ENCODE measurements around the gene TSPAN17.

TSPAN17 gene

DNA sequence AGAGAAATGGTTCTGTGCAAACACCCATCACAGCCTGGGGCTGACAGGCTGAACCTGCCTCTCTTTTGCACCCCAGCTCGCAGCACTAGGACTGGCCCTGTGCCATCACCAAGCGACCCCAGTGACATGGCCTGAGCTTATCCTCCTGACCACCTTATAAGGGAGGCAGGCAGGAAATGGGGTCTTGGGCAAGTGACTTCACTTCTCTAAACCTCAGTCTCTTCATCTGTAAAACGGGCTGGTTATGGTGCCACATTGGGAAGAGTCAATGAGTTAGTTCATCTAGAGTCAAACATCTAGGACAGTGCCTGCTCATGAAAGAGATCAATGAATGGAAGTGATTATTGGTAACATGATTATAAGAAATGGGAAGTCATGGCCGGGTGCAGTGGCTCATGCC, 23.1 kb upstream of the TSPAN17 start:
- no CpG with 5 or more reads among the region's 4 CpGs for WGBS (ENCODE audit: extremely low coverage, insufficient coverage, insufficient read length)
- H4K91ac ChIP-seq (ENCODE audit: low read depth, low read length), result no peak overlapping the region

DNA sequence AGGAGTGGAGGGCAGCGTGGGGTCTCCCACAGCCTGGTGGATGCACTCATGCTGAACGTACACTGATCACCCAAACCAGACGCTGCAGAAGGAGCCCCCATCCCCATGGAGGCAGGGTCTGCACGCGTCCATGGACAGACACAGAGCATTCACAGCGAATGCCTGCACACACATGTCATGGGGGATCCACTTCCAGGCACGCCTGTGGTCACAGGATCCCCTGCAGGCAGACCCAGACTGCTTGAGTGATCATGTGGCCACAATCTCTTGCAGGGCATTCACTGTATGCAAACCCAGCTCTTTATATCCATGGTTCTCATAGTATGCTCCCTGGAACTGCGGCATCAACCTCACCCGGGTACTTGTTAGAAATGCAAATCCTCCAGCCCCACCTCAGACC, 22.3 kb upstream of the TSPAN17 start:
- Histone ChIP-seq H2BK12ac (ENCODE audit: low read length) (no peak overlapping the region), H2AFZ (ENCODE audit: insufficient read depth, low read length, poor library complexity) (no peak overlapping the region), H4K12ac (ENCODE audit: low read depth, low read length) (no peak overlapping the region), H4K8ac (ENCODE audit: low read depth, low read length) (no peak overlapping the region), H3K27me3 (ENCODE audit: insufficient read depth, low read length) (peaks cover 27% of the 10 kb centered on the region), H3K4me3 (ENCODE audit: low read depth, low read length) (no peak overlapping the region), H3K23ac (ENCODE audit: low read length) (no peak overlapping the region), H2BK120ac (ENCODE audit: insufficient read depth, low read length, poor library complexity) (no peak overlapping the region), H3K4ac (ENCODE audit: low read depth, low read length) (no peak overlapping the region), H3K14ac (ENCODE audit: low read length) (no peak overlapping the region), H4K91ac (ENCODE audit: low read depth, low read length) (no peak overlapping the region), H3K79me1 (ENCODE audit: low read length) (no peaks in the 10 kb centered on the region), H3K4me1 (ENCODE audit: control insufficient read depth in 1 of 2, insufficient read depth in 2 of 2, low read length in 2 of 2) (peaks cover 0 to 3% of the 10 kb centered on the region in 2 experiments), H2AK5ac (ENCODE audit: low read length) (no peak overlapping the region), H3K4me2 (ENCODE audit: low read length) (no peak overlapping the region), H2BK5ac (ENCODE audit: low read depth, low read length, poor library complexity) (no peak overlapping the region), H3K9ac (ENCODE audit: low read length) (peak overlapping the region; percentile 12), H3K79me2 (ENCODE audit: control insufficient read depth, insufficient read depth, low read length, poor library complexity) (no peaks in the 10 kb centered on the region), H3K9me3 (ENCODE audit: insufficient read depth, low read depth, low read length) (peaks cover 6% of the 10 kb centered on the region), H3K27ac (ENCODE audit: low read depth, low read length) (no peak overlapping the region), H3K36me3 (ENCODE audit: control insufficient read depth in 1 of 2, insufficient read depth in 2 of 2, low read length in 2 of 2) (no peaks in the 10 kb centered on the region), H3K18ac (ENCODE audit: low read length) (no peak overlapping the region)
- DNase-seq, result no peak
- no CpG with 5 or more reads among the region's 9 CpGs for WGBS (ENCODE audit: extremely low coverage, insufficient coverage, insufficient read length)

More for the DNA sequence above, 23.1 kb upstream of the TSPAN17 start:
- no peak overlapping the region for H2BK120ac ChIP-seq (ENCODE audit: insufficient read depth, low read length, poor library complexity)
- H3K4ac ChIP-seq (ENCODE audit: low read depth, low read length), result no peak overlapping the region
- no peak overlapping the region for H4K8ac ChIP-seq (ENCODE audit: low read depth, low read length)
- peaks cover 9% of the 10 kb centered on the region for H3K9me3 ChIP-seq (ENCODE audit: insufficient read depth, low read depth, low read length)
- H3K27ac ChIP-seq (ENCODE audit: low read depth, low read length), result no peak overlapping the region
- H3K23ac ChIP-seq (ENCODE audit: low read length), result no peak overlapping the region
- H3K4me2 ChIP-seq (ENCODE audit: low read length), result no peak overlapping the region
- H3K9ac ChIP-seq (ENCODE audit: low read length), result no peak overlapping the region
- no peaks in the 10 kb centered on the region for H3K4me1 ChIP-seq (ENCODE audit: control insufficient read depth in 1 of 2, insufficient read depth in 2 of 2, low read length in 2 of 2)
- H2BK12ac ChIP-seq (ENCODE audit: low read length), result no peak overlapping the region
- H2AK5ac ChIP-seq (ENCODE audit: low read length), result no peak overlapping the region
- no peaks in the 10 kb centered on the region for H3K79me1 ChIP-seq (ENCODE audit: low read length)
- H3K14ac ChIP-seq (ENCODE audit: low read length), result no peak overlapping the region
- DNase-seq, result no peak
- no peak overlapping the region for H2AFZ ChIP-seq (ENCODE audit: insufficient read depth, low read length, poor library complexity)
- H3K36me3 ChIP-seq (ENCODE audit: control insufficient read depth in 1 of 2, insufficient read depth in 2 of 2, low read length in 2 of 2), result no peaks in the 10 kb centered on the region
- no peak overlapping the region for H2BK5ac ChIP-seq (ENCODE audit: low read depth, low read length, poor library complexity)
- no peak overlapping the region for H3K18ac ChIP-seq (ENCODE audit: low read length)
- H3K4me3 ChIP-seq (ENCODE audit: low read depth, low read length), result no peak overlapping the region
- H3K79me2 ChIP-seq (ENCODE audit: control insufficient read depth, insufficient read depth, low read length, poor library complexity), result no peaks in the 10 kb centered on the region
- H4K12ac ChIP-seq (ENCODE audit: low read depth, low read length), result no peak overlapping the region
- peaks cover 27% of the 10 kb centered on the region for H3K27me3 ChIP-seq (ENCODE audit: insufficient read depth, low read length)

DNA sequence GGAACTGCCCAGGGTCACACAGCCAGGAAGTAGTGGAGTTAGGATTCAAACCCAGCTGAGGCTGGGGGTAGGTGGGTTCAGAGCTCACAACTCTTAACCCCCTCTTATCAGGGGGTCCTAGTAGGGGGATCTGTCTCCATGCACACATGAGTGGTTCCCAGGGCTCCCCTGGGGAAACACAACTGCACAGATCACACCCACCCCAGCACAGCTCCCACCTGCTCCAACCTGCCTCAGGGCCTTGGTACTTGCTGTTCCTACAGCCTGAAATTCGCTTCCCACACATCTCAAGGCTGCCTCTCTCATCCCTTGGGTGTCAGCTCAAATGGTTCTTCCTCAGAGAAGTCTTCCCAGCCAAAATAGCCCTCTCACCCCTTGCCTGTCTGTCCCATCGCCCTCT, 21.8 kb upstream of the TSPAN17 start:
- Histone ChIP-seq H2BK120ac (ENCODE audit: insufficient read depth, low read length, poor library complexity) (no peak overlapping the region), H3K14ac (ENCODE audit: low read length) (no peak overlapping the region), H3K9ac (ENCODE audit: low read length) (no peak overlapping the region), H2AFZ (ENCODE audit: insufficient read depth, low read length, poor library complexity) (no peak overlapping the region), H4K8ac (ENCODE audit: low read depth, low read length) (no peak overlapping the region), H3K79me1 (ENCODE audit: low read length) (no peaks in the 10 kb centered on the region), H3K27me3 (ENCODE audit: insufficient read depth, low read length) (peaks cover 26% of the 10 kb centered on the region), H3K18ac (ENCODE audit: low read length) (no peak overlapping the region), H3K4me3 (ENCODE audit: low read depth, low read length) (no peak overlapping the region), H3K36me3 (ENCODE audit: control insufficient read depth in 1 of 2, insufficient read depth in 2 of 2, low read length in 2 of 2) (no peaks in the 10 kb centered on the region), H4K12ac (ENCODE audit: low read depth, low read length) (no peak overlapping the region), H2AK5ac (ENCODE audit: low read length) (no peak overlapping the region), H4K91ac (ENCODE audit: low read depth, low read length) (no peak overlapping the region), H3K27ac (ENCODE audit: low read depth, low read length) (no peak overlapping the region), H3K4ac (ENCODE audit: low read depth, low read length) (no peak overlapping the region), H3K23ac (ENCODE audit: low read length) (no peak overlapping the region), H2BK12ac (ENCODE audit: low read length) (no peak overlapping the region), H3K4me1 (ENCODE audit: control insufficient read depth in 1 of 2, insufficient read depth in 2 of 2, low read length in 2 of 2) (peaks cover 0 to 6% of the 10 kb centered on the region in 2 experiments), H3K9me3 (ENCODE audit: insufficient read depth, low read depth, low read length) (peaks cover 4% of the 10 kb centered on the region), H3K79me2 (ENCODE audit: control insufficient read depth, insufficient read depth, low read length, poor library complexity) (no peaks in the 10 kb centered on the region), H2BK5ac (ENCODE audit: low read depth, low read length, poor library complexity) (no peak overlapping the region), H3K4me2 (ENCODE audit: low read length) (no peak overlapping the region)
- no CpG with 5 or more reads among the region's 2 CpGs for WGBS (ENCODE audit: extremely low coverage, insufficient coverage, insufficient read length)
- DNase-seq, result no peak

DNA sequence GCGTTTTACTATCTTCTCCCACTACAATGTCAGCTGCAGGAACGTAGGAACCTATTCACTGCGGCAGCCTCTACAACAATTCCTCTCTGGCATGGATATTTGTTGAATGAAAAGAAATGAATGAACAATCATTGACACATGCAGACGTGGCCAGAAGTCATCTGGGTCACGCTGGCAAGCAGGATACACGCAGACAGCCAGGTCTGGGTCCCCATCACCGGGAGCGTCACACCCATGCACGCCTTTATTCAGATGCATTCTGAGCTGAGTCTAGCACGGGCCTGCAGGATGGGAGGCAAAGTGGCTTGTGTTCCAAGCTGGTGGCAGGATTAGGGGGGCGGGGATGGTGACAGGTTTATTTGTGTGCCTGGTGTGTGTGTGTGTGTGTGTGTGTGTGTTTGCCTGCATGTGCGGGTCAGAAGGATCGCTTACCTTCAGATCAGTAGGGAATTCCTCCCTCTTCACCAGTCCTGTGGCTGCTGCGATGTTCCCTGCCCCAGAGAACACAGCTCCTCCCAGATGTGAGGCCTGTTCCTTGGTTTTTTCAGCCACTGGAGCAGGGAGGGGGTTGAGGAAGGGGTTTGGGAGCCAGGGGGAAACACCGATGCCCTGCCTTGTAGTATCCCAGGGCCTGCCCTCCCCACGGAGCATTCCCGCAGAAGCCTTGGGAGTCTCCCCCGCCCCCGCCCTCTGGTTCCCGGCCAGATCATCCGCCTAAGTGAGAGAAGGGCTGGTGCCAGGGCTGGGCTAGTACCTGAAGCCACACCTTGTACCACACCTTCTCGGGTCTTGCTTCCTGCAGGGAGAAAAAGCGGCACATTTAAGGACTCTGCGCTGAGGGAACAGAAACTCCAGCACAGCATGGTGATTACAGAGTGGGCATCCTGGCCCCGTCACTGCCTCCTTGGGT, 21.1 kb upstream of the TSPAN17 start:
- no peak overlapping the region for H3K4me3 ChIP-seq (ENCODE audit: low read depth, low read length)
- peaks cover 4% of the 10 kb centered on the region for H3K9me3 ChIP-seq (ENCODE audit: insufficient read depth, low read depth, low read length)
- H3K9ac ChIP-seq (ENCODE audit: low read length), result no peak overlapping the region
- no peak overlapping the region for H3K4ac ChIP-seq (ENCODE audit: low read depth, low read length)
- H2BK5ac ChIP-seq (ENCODE audit: low read depth, low read length, poor library complexity), result no peak overlapping the region
- peaks cover 0 to 6% of the 10 kb centered on the region in 2 experiments for H3K4me1 ChIP-seq (ENCODE audit: control insufficient read depth in 1 of 2, insufficient read depth in 2 of 2, low read length in 2 of 2)
- H2AK5ac ChIP-seq (ENCODE audit: low read length), result no peak overlapping the region
- no peak overlapping the region for H3K27ac ChIP-seq (ENCODE audit: low read depth, low read length)
- no peak overlapping the region for H3K18ac ChIP-seq (ENCODE audit: low read length)
- H2AFZ ChIP-seq (ENCODE audit: insufficient read depth, low read length, poor library complexity), result no peak overlapping the region
- no peaks in the 10 kb centered on the region for H3K79me1 ChIP-seq (ENCODE audit: low read length)
- no peak overlapping the region for H2BK12ac ChIP-seq (ENCODE audit: low read length)
- no peak overlapping the region for H2BK120ac ChIP-seq (ENCODE audit: insufficient read depth, low read length, poor library complexity)
- no peak overlapping the region for H4K91ac ChIP-seq (ENCODE audit: low read depth, low read length)
- no peak for DNase-seq
- H3K14ac ChIP-seq (ENCODE audit: low read length), result no peak overlapping the region
- peaks cover 30% of the 10 kb centered on the region for H3K27me3 ChIP-seq (ENCODE audit: insufficient read depth, low read length)
- H3K23ac ChIP-seq (ENCODE audit: low read length), result no peak overlapping the region
- no peak overlapping the region for H4K12ac ChIP-seq (ENCODE audit: low read depth, low read length)
- H3K4me2 ChIP-seq (ENCODE audit: low read length), result no peak overlapping the region
- no peaks in the 10 kb centered on the region for H3K79me2 ChIP-seq (ENCODE audit: control insufficient read depth, insufficient read depth, low read length, poor library complexity)
- H3K36me3 ChIP-seq (ENCODE audit: control insufficient read depth in 1 of 2, insufficient read depth in 2 of 2, low read length in 2 of 2), result no peaks in the 10 kb centered on the region
- no peak overlapping the region for H4K8ac ChIP-seq (ENCODE audit: low read depth, low read length)
- no CpG with 5 or more reads among the region's 25 CpGs for WGBS (ENCODE audit: extremely low coverage, insufficient coverage, insufficient read length)

Measured in trophoblast cell (in vitro differentiated cells and primary cell).